KOPT-K1 (cell line): Measurements from ENCODE around the gene IFT57.
A peak's percentile ranks its signal among the peaks of the same experiment; 100 is the strongest.

Source experiments
- H3K27ac ChIP-seq: fragments of 200-600 bp; sonication (generic); 2 replicates; pipeline ENCODE4 v1.5.1; 2016; ENCODE audit warnings: antibody characterized with exemption, mild to moderate bottlenecking, low read depth, low read length; ENCODE audit not compliant: poor library complexity, severe bottlenecking
- H3K36me3 ChIP-seq: fragments of 200-600 bp; sonication (generic); 2 replicates; pipeline ENCODE4 v1.5.1; 2017; ENCODE audit warnings: antibody characterized with exemption, mild to moderate bottlenecking, low read length, moderate library complexity; ENCODE audit not compliant: insufficient read depth
- H3K9me3 ChIP-seq: fragments of 200-600 bp; sonication (generic); 2 replicates; pipeline ENCODE4 v1.5.1; 2017; ENCODE audit warnings: antibody characterized with exemption, low read length, mild to moderate bottlenecking; ENCODE audit not compliant: insufficient read depth, poor library complexity, severe bottlenecking

IFT57 gene

GRCh38 chr3:108130701-108131474, 91.3 kb downstream of the IFT57 start:
- peak overlapping the region; percentile 80 for H3K27ac ChIP-seq
- H3K36me3 ChIP-seq: peaks cover 29% of the 10 kb centered on the region
- no peaks in the 10 kb centered on the region for H3K9me3 ChIP-seq

GRCh38 chr3:108130236-108130635, 92.0 kb downstream of the IFT57 start:
- Histone ChIP-seq H3K36me3 (peaks cover 23% of the 10 kb centered on the region), H3K9me3 (no peaks in the 10 kb centered on the region), H3K27ac (peak overlapping the region; percentile 24)

- Histone ChIP-seq H3K27ac (peak overlapping the region; percentile 99), H3K9me3 (no peaks in the 10 kb centered on the region), H3K36me3 (peaks cover 21% of the 10 kb centered on the region)
Measured at GRCh38 chr3:108127301-108127988, 94.8 kb downstream of the IFT57 start.

GRCh38 chr3:108126348-108126747, 95.9 kb downstream of the IFT57 start:
- Histone ChIP-seq H3K9me3 (no peaks in the 10 kb centered on the region), H3K27ac (peak overlapping the region; percentile 99), H3K36me3 (peaks cover 11% of the 10 kb centered on the region)

- Histone ChIP-seq H3K36me3 (peaks cover 11% of the 10 kb centered on the region), H3K27ac (peak overlapping the region; percentile 99), H3K9me3 (no peaks in the 10 kb centered on the region)
Measured at GRCh38 chr3:108125550-108126071, 96.6 kb downstream of the IFT57 start.

GRCh38 chr3:108125153-108125543, 97.1 kb downstream of the IFT57 start:
- Histone ChIP-seq H3K27ac (peak overlapping the region; percentile 99), H3K36me3 (peaks cover 11% of the 10 kb centered on the region), H3K9me3 (no peaks in the 10 kb centered on the region)

GRCh38 chr3:108124337-108125152, 97.7 kb downstream of the IFT57 start:
- Histone ChIP-seq H3K36me3 (peaks cover 11% of the 10 kb centered on the region), H3K27ac (peak overlapping the region; percentile 99), H3K9me3 (no peaks in the 10 kb centered on the region)

- H3K27ac ChIP-seq: peak overlapping the region; percentile 99
- H3K36me3 ChIP-seq: peaks cover 3% of the 10 kb centered on the region; the same call in 1 of the 2 replicates
Measured at GRCh38 chr3:108123326-108123725, 98.9 kb downstream of the IFT57 start.

GRCh38 chr3:108122276-108122675, 99.9 kb downstream of the IFT57 start:
- no peaks in the 10 kb centered on the region for H3K9me3 ChIP-seq
- no peaks in the 10 kb centered on the region for H3K36me3 ChIP-seq
- H3K27ac ChIP-seq: peak overlapping the region; percentile 99

More at GRCh38 chr3:108123326-108123725, 98.9 kb downstream of the IFT57 start:
- no peaks in the 10 kb centered on the region for H3K9me3 ChIP-seq

- Histone ChIP-seq H3K36me3 (no peaks in the 10 kb centered on the region), H3K9me3 (no peaks in the 10 kb centered on the region), H3K27ac (peak overlapping the region; percentile 99)
Measured at GRCh38 chr3:108119398-108120104, 102.7 kb downstream of the IFT57 start.

GRCh38 chr3:108118038-108118768, 104.0 kb downstream of the IFT57 start:
- Histone ChIP-seq H3K36me3 (no peaks in the 10 kb centered on the region), H3K27ac (peak overlapping the region; percentile 99), H3K9me3 (no peaks in the 10 kb centered on the region)

- H3K36me3 ChIP-seq: no peaks in the 10 kb centered on the region
- H3K27ac ChIP-seq: peak overlapping the region; percentile 99
- H3K9me3 ChIP-seq: no peaks in the 10 kb centered on the region
Measured at GRCh38 chr3:108117241-108117775, 104.9 kb downstream of the IFT57 start.

- Histone ChIP-seq H3K27ac (no peak overlapping the region), H3K9me3 (no peaks in the 10 kb centered on the region), H3K36me3 (no peaks in the 10 kb centered on the region)
Measured at GRCh38 chr3:108114423-108115065, 107.7 kb downstream of the IFT57 start.
